ENCODE measurements around the gene IFI6. TPM values are rescaled to one million over a fixed set of nuclear protein-coding genes. Genes with fewer than 3 reads are reported as not detected.
A peak's percentile ranks its signal among the peaks of the same experiment; 100 is the strongest.

The IFI6 gene
- total RNA-seq, 2 experiments from 2014 or later: 57.7 to 64.5 TPM

DNA sequence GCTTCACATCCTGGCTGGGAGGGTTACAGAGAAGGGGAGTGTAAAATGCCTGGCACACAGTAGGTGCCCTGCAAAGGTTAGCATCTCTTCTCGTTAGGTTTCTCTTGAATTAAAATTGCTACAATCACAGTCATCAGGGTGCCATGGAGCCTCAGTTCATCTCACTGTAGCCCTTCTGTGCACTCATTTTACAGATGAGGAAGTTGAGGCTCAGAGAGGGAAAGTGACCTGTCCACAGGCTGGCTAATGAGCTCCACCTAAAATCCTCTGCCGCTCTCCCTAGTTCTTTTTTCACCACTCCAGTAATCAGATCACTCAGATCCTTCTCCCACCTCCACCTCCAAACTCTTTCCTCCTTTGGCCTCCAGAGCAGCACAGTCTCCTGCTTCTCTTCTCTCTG, 54.6 kb downstream of the IFI6 start:
- H3K9me3 Mint-ChIP-seq: no peaks in the 10 kb centered on the region
- peaks cover 38% of the 10 kb centered on the region for H3K4me1 Mint-ChIP-seq
- DNase-seq: no peak
- H3K4me3 Mint-ChIP-seq: no peak overlapping the region
- H3K27me3 Mint-ChIP-seq: no peaks in the 10 kb centered on the region
- H3K27ac Mint-ChIP-seq: peak overlapping the region; percentile 67
- H3K36me3 Mint-ChIP-seq: no peaks in the 10 kb centered on the region

GRCh38 chr1:27616441-27616840, 55.6 kb downstream of the IFI6 start:
- no peak for DNase-seq
- H3K27me3 Mint-ChIP-seq: no peaks in the 10 kb centered on the region
- H3K4me1 Mint-ChIP-seq: peaks cover 38% of the 10 kb centered on the region
- no peaks in the 10 kb centered on the region for H3K36me3 Mint-ChIP-seq
- H3K9me3 Mint-ChIP-seq: no peaks in the 10 kb centered on the region
- peak overlapping the region; percentile 5 for H3K27ac Mint-ChIP-seq
- no peak overlapping the region for H3K4me3 Mint-ChIP-seq

Other genes with a start within 250 kb of the IFI6 start
- 100 to 1,000 TPM; 103 TPM for gene WASF2, start 182.0 kb downstream of the IFI6 start, total RNA-seq
- gene AHDC1, start 68.0 kb downstream of the IFI6 start, total RNA-seq: 10 to 100 TPM; 10.0 to 12.0 TPM
- gene FGR, start 37.0 kb downstream of the IFI6 start, total RNA-seq: under 1 TPM; 0.30 to 0.35 TPM
- 1 to 10 TPM; 8.4 to 9.0 TPM for gene FAM76A, start 53.8 kb upstream of the IFI6 start, total RNA-seq
- gene STX12, start 101.0 kb upstream of the IFI6 start, total RNA-seq: 10 to 100 TPM; 20.0 to 21.1 TPM
- 10 to 100 TPM; 60.0 to 70.5 TPM for gene PPP1R8, start 158.6 kb upstream of the IFI6 start, total RNA-seq
- 10 to 100 TPM; 18.9 to 19.6 TPM for gene THEMIS2, start 200.4 kb upstream of the IFI6 start, total RNA-seq
- gene RPA2, start 242.4 kb upstream of the IFI6 start, total RNA-seq: 100 to 1,000 TPM in 1 of 2 experiments, 10 to 100 TPM in 1; 89.4 to 102 TPM